NCI-H2196 treated with DMSO at 0.1 percent for 48 hours (cell line): Measurements from ENCODE around the gene FAM98C.
"Not testable (repeated sequence)": the region's sequence is repeated elsewhere in the genome, so short reads cannot be mapped to it uniquely, and the experiment has no call there.

Experiments
- DNase-seq: peaks from one replicate; lab custom pipeline; 2025; ENCODE audit not compliant: unreplicated experiment; lab: John Stamatoyannopoulos, UW

FAM98C gene

GRCh38 chr19:38425222-38425809 is 22.4 kb downstream of the FAM98C start:
- no peak for DNase-seq

DNA sequence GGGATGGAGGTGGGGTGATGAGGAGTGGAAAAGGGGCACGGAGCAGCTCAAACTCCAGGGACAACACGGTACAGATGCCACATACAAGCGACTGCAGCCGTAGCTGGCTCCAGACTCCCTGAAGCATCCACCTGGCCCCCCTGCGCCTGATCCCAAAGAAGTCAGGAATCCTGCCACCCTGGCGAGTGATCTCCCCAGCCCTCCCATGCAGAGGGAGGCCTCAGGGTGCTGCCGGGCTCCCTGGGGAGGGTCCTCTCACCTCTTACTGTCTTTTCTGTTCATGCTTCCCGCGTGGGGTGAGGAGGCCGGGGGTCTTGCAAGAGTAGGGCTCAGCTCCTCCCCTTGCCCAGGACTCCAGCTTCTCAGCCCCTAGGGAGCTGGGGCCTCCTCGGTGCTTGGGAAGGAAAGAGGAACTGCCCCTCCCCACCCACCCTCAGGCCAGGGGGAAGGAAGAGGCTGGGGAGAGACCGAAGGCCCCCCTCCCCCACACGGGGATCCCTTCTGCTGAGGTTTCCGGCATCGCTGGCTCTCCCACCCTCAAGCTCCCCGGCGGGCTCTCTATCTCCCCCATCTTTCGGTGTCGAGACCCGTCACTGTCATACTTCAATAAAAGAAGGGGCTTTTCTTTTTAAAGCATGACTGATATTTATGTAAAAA is 23.0 kb downstream of the FAM98C start, which contains the start of gene RASGRP4:
TSS of gene RASGRP4 (minus strand) at position 410 of the 657 bp plus-strand sequence. CDS start at position 282, 128 bp downstream.
- DNase-seq, result no peak

- DNase-seq, result not testable (repeated sequence)
Measured at GRCh38 chr19:38427035-38427677, 24.3 kb downstream of the FAM98C start.

DNA sequence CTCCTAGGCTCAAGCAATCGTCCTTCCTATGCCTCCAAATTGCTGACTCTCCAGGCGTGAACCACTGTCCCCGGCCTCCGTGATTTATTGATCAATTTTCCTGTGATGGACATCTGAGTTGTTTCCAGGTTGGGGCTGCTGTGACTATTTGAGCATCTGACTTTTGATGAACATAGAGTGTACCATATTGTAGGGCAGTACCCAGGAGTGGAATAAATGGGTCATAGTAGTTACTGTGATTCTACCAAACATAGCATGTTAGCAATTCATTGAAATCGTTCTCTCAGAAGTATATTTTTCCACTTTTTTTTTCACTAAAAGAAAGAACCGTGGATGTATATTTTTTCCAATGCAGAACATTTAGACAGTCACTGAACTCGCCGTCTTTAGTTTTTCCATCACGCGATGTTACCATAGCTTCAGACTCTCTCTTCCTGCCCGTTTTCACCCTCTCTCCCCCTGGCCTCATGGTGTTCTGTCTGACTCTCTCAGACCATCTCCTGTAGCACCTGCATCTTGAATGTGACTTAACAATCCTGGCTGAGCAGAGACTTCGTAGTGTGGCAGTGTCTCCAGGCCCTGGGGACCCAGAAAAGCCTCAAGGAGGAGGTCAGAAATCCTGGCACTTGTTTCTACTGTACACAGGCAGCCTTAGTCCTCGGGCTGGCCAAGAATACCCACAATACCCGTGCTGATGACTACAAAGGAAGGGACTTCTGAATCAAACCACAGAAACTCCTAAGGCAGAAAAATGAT is 26.3 kb downstream of the FAM98C start:
- DNase-seq, result no peak

DNA sequence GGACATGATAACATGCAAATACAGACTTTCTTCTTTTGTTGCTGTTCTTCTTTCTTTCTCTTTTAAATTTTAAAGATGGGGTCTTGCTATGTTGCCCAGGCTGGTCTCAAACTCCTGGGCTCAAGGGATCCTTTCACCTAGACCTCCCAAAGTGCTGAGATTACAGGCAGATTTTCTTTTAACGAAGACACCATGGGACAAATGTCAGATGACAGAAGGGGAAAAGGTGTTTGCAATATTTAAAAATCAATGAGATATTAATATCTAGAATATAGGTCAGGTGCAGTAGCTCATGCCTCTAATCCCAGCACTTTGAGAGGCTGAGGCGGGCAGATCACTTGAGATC is 26.9 kb downstream of the FAM98C start:
- no peak for DNase-seq

DNA sequence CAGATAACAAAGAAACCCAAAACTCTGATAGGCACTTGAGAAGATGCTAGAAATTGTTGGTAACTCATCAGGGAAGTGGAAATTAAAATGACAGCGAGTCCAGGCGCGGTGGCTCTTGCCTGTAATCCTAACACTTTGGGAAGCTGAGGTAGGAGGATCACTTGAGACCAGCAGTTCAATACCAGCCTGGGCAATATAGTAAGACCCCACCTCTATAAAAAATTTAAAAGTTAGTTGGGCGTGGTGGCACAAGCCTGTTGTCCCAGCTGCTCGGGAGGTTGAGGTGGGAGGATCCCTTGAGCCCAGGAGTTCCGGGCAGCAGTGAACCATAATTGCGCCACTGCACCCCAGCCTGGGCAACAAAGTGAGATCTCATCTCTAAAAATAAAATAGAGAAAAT is 28.0 kb downstream of the FAM98C start:
- no peak for DNase-seq

GRCh38 chr19:38433268-38433733 is 30.4 kb downstream of the FAM98C start, which contains the start of gene RYR1:
TSS of gene RYR1 (plus strand) at chr19:38433691. CDS start at chr19:38433830, 139 bp downstream.
- DNase-seq, result no peak

DNA sequence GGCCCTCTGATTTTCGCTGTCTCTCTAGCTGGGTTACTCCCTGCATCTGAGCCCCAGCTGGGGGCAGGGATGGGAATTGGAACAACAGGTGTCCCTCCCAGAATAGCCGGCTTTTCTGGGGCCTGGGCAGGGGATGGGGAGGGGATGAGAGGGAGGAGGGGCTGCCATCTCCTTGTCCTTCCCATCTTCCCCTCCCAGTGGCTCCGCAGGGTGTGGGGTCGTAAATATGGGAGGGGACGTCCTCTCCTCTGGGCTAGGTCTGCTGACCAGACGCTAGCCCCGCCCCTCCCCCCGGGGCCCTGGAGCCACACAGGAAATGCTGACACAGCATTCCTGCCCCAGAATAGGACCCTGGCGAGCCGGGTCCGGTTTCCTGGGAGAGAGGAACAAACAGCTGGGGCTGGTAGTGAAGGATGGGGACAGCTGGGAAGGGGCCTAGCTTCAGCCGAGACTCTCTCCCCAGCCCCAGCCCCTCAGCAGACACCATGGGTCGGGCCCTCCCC is 31.7 kb downstream of the FAM98C start:
- DNase-seq, result no peak

- no peak for DNase-seq
Measured at GRCh38 chr19:38437295-38437694, 34.4 kb downstream of the FAM98C start.

DNA sequence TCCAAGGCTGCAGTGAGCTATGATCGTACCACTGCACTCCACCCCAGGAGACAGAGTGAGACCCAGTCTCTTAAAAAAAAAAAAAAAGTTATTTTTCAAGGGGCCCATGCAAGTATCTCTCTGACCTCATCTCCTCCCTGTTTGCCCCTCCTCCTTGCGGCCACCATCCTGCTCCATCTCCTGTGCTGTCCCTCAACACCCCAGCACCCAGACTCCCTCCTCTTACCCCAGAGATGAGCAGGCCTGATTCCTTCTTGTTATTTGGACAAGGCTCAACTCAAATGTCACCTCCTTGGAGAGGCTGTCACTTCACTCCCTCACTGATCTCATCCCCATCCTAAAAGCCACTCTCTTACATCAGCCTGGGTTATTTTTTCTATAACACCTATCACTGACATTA is 35.0 kb downstream of the FAM98C start:
- DNase-seq, result no peak

- DNase-seq, result no peak
Measured at GRCh38 chr19:38440592-38440991, 37.7 kb downstream of the FAM98C start.

DNA sequence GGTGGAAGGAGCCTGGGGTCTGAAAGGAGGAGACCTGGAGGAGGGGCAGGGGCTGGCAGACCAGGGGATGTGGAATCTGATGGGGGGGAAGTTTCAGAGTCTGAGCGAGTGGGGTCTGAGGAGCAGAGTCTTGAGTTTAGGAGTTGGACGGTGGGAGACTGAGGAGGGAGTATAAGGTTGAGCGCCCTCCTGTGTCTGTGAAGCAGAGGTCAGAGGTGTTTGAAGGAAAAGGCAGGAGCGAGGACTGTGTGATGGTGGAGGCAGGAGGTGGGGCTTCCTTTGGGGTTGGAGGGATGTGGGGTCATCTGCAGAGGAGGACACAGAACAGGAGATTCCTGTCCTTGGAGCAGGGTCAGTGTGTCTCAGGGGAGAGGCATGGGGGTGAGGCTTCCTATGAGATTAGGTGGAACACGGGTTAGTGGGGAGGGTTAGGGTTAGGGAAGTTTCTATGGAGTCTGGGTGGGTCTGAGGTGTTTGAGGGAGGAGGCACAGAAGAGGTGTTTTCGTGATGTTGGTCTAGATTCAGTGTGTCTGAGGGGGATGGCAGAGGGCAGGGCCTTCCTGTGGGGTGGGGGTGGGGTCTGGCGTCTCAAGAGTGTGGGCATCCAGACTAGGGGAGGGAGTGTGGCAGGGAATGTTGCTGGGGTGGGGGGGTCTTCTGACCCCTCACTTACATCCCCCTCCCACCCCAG is 38.9 kb downstream of the FAM98C start:
- DNase-seq, result no peak

- DNase-seq, result no peak
Measured at GRCh38 chr19:38442736-38443135, 39.8 kb downstream of the FAM98C start.

DNA sequence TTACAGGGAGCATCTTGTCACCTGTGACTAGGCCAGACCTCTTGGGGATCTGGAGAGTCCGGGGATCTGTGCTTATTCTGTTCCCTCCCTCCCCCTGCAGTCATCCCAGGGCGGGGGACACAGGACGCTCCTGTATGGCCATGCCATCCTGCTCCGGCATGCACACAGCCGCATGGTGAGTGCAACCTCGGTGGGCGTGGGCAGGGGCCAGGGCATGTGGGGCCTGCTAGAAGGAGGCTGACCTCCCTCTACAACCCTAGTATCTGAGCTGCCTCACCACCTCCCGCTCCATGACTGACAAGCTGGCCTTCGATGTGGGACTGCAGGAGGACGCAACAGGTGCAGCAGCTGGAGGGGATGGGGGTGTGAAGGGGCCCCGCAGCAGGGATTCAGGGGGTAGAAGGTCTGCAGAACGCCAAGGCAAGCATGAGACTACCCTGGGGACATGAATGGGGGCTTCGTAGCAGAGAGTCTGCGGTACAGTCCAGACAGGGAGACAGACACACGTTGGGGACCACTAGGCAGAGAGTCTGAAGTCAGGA is 40.6 kb downstream of the FAM98C start:
- no peak for DNase-seq

DNA sequence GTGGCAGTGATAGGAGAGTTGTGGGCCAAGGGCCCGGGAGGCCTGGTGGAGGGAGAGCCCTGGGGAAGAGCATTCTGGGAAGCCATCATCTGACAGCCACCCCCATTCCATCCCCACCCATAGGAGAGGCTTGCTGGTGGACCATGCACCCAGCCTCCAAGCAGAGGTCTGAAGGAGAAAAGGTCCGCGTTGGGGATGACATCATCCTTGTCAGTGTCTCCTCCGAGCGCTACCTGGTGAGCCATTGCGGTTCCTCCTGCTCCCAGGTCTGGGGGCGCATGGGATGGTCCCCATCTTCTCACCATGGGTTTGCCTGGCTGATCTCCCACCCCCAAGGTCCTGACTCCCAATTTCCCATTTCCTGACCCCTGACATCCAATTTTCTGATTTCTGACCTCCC is 41.1 kb downstream of the FAM98C start:
- DNase-seq, result no peak

DNA sequence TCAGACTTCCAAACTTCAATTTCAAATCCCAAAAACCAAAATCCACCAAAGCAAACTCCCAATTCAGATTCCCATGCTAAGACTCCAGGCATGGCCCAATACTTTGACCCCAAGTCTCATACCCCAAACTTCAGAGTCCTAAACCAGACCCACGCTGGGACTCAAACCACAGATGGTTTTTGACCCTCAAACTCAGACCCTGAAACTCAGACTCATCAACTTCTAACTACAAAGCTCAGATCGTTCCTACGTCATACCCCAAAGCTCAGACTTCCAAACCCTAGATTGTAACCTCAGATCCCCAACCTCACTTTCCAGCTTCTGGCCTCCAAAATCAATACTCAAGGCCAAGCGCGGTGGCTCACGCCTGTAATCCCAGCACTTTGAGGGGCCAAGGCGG is 42.5 kb downstream of the FAM98C start:
- no peak for DNase-seq

- DNase-seq, result no peak
Measured at GRCh38 chr19:38448225-38448624, 45.3 kb downstream of the FAM98C start.

DNA sequence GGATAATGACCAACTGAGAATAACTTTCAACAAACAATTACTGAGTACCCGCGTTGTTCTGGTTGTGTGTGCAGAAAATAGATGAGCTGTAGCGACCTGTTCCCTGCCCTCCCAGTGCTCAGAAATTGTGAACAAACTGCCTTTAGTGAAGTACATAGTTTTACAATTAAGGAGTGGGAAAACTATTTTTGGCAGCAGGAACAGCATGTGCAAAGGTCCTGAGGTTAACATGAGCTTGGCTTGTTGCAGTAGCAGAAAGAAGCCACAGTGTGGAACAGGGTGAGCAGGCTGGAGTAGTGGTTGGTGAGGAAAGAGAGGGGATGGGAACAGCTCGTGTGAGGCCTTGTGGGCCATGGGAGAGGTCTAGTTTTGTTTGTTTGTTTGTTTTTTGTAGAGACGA is 46.6 kb downstream of the FAM98C start:
- DNase-seq, result no peak

DNA sequence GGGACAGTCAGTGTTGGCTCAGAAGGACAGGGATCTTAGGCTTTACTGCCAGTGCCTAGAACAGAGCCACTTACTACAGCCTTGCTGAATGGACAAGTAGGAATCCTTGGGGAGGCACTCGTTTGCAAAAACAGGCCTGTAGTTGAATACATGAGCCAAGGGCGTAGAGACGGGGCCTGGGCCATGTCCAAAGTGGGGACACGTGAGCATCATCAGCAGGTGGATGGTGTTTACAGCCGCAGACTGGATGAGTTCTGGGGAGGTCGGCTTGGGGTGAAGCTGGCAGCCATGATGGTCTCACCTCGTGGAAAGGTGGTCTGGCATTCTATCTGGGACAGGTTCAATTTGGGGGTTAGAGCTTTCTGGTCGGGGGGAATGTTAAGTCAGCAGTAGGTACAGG is 48.1 kb downstream of the FAM98C start:
- DNase-seq, result no peak

GRCh38 chr19:38451629-38452028 is 48.7 kb downstream of the FAM98C start:
- DNase-seq, result no peak
